ENCODE results near the gene CCT5. TPM values are rescaled to one million over a fixed set of nuclear protein-coding genes. Genes with fewer than 3 reads are reported as not detected.
"Not testable (repeated sequence)": the region's sequence is repeated elsewhere in the genome, so short reads cannot be mapped to it uniquely, and the experiment has no call there.

Gene CCT5
- total and polyA plus RNA-seq, 5 experiments from 2014 or later, result 103 to 216 (median 195) TPM

DNA sequence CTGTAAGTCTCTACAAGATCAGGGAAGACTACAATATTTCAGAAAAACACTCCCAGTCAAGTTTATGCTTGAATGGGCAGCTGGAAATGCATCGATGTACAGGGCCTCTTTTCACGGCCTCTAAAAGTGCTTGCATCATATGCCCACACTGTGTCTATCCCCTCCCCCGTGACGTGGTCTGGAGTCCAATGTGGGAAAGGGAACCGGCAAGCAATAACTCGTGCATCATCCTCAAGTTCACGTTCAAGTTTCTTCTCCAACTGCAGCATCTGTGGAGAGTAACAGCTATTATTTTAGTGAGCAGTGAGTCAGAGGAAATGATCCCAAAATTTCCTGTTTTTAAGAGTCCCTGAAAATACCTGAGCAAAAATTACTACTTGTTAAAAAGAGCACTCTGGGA, 22.7 kb upstream of the CCT5 start:
- H3K36me3 Mint-ChIP-seq, result peaks cover 29 to 54% (median 50%) of the 10 kb centered on the region in 3 donors
- peaks cover 0 to 23% (median 9%) of the 10 kb centered on the region in 9 donors for H3K9me3 Mint-ChIP-seq
- peaks cover 0 to 2% (median 0%) of the 10 kb centered on the region in 4 donors for H3K4me1 Mint-ChIP-seq
- no peak for ATAC-seq
- H3K27ac Mint-ChIP-seq, result no peak overlapping the region
- DNase-seq, result no peak
- no peaks in the 10 kb centered on the region for H3K27me3 Mint-ChIP-seq
- no peak overlapping the region for H3K4me3 Mint-ChIP-seq
- POLR2A ChIA-PET, result no interaction called here

DNA sequence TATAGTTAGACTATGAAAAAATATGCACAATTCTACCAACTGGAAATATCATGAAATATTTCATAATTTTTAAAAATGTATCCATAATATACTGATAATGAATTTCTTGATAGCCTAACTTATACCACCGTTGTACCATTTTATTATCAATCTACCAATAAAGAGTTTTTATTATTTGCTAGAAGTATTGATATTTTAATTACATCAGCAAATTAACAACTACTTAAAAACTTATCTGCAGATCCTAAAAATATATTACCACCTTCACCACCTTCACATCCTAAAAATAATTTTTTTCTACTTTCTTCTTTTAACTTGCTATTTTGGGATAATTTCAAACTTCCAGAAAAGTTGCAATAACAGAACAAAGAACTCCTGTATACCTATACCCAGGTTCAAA, 21.8 kb upstream of the CCT5 start:
- Mint-ChIP-seq H3K4me1 (no peaks in the 10 kb centered on the region), H3K27ac (peak overlapping the region in 1 of 10 donors; percentile 66), H3K4me3 (no peak overlapping the region), H3K36me3 (peaks cover 29 to 52% (median 50%) of the 10 kb centered on the region in 3 donors), H3K27me3 (no peaks in the 10 kb centered on the region), H3K9me3 (peaks cover 0 to 23% (median 9%) of the 10 kb centered on the region in 9 donors)
- DNase-seq (no peak), ATAC-seq (no peak)
- POLR2A ChIA-PET, result no interaction called here

DNA sequence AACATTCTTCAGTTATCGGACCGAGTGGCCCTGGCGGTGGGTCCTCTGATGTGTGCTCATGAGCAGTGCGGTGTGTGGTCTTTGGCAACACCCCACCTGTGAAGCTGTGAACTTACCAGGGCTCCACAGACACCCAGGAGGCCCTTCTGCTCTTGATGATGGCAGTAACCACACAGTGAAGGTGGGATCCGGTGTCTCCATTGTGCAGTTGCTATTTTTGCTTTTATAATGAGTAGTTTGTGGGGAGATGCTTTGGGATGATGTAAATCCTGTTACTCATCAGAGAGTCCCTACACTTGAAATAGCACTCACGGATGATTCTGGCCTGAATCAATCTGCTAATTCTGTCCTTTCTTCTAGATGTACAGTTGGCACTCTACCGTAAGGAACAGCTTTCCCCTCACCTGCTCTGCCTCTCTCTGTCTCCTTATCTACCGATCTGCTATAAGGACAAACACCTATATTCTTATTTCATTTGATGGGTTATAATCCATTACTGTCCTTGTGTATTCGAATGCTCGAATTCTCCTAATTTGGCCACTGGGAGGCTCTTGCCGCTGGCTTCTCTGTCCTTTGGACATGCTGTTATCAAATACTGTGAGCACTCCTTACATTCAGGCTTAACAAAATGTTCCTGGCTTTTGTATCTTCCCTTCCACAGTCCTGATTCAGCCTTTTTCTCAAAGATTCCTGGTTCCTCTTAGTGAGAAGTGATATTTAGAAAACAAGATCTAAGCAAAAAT, 20.6 kb upstream of the CCT5 start:
- Mint-ChIP-seq H3K4me1 (no peaks in the 10 kb centered on the region), H3K27ac (peak overlapping the region in 1 of 10 donors; percentile 6), H3K9me3 (peaks cover 0 to 19% (median 8%) of the 10 kb centered on the region in 9 donors), H3K36me3 (peaks cover 19 to 47% (median 43%) of the 10 kb centered on the region in 3 donors), H3K27me3 (no peaks in the 10 kb centered on the region), H3K4me3 (no peak overlapping the region)
- POLR2A ChIA-PET, result no interaction called here
- DNase-seq, result no peak
- no peak for ATAC-seq

DNA sequence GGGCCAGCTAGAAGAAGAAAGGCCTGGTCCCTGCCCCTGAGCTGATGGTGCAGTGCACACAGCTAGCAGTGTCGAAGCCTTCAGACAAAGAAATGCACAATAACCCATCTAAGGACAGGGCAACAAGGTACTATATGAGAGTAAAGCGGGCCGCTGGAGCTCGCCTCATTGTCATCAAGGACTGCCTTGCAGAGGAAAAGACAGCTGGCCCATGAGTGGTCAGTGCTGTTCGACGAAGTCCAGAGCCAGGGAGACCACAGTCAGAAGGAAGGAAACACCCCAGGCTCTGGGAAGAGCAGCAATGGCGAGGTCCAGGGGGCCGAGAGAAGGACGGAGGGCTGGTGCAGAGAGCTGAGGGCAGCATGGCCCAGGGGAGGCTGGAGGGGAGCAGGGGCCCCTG, 17.7 kb upstream of the CCT5 start:
- peaks cover 0 to 4% (median 0%) of the 10 kb centered on the region in 4 donors for H3K4me1 Mint-ChIP-seq
- H3K27ac Mint-ChIP-seq, result no peak overlapping the region
- DNase-seq (no peak), ATAC-seq (no peak)
- H3K9me3 Mint-ChIP-seq, result no peaks in the 10 kb centered on the region
- peaks cover 0 to 50% (median 40%) of the 10 kb centered on the region in 3 donors for H3K36me3 Mint-ChIP-seq
- POLR2A ChIA-PET, result interaction anchor here (0.6 kb wide), 1 partner anchor 18 kb away, joined by 3 read pairs; the partner anchor contains the start of gene CCT5
- no peak overlapping the region for H3K4me3 Mint-ChIP-seq
- H3K27me3 Mint-ChIP-seq, result no peaks in the 10 kb centered on the region

DNA sequence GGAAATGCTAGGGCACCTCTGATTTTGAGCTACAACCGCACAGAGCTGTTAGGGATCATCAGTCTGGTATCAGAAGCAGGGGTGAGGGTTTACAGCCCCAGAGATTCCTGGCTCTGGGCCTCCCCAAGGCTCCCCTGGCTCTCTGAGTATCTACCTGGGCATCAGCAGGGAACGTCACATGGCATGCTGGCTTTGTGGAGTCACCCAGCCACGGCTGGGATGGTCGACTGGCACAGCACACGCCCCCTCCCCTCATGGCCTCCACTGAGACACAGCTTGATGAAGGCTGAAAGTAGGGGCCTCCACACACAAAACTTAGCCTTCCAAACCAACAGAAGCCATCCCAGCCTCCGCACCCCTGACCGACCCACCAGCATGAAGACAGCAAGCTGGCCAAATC, 17.1 kb upstream of the CCT5 start:
- Mint-ChIP-seq H3K4me3 (no peak overlapping the region), H3K27ac (no peak overlapping the region), H3K4me1 (peaks cover 0 to 5% (median 0%) of the 10 kb centered on the region in 4 donors), H3K9me3 (no peaks in the 10 kb centered on the region), H3K27me3 (no peaks in the 10 kb centered on the region), H3K36me3 (peaks cover 0 to 54% (median 41%) of the 10 kb centered on the region in 3 donors)
- DNase-seq (no peak), ATAC-seq (no peak)
- POLR2A ChIA-PET, result interaction anchor here (0.6 kb wide), 1 partner anchor 17 kb away, joined by 3 read pairs; the partner anchor contains the start of gene CCT5

DNA sequence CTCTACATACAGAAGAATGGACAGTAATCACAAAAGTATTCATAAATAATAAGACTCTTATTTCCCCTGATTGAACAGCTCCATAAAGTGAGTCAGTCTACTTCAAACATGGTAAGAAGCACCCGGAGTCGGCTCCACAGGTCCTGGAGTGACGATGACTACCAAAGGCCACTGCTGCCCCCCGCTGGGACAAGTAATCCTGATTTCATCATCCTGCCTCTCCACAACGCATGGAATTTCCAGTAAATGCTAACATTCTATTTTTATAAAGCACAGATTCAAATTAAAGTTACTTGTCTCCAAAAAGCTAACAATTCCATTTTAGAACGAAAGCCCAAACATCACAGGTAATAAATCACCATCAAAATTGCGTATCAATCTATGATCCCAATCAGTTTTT, 16.6 kb upstream of the CCT5 start:
- POLR2A ChIA-PET, result no interaction called here
- ATAC-seq (no peak), DNase-seq (no peak)
- Mint-ChIP-seq H3K27ac (no peak overlapping the region), H3K4me3 (no peak overlapping the region), H3K4me1 (peaks cover 0 to 5% (median 0%) of the 10 kb centered on the region in 4 donors), H3K9me3 (no peaks in the 10 kb centered on the region), H3K27me3 (no peaks in the 10 kb centered on the region), H3K36me3 (peaks cover 0 to 57% (median 44%) of the 10 kb centered on the region in 3 donors)

DNA sequence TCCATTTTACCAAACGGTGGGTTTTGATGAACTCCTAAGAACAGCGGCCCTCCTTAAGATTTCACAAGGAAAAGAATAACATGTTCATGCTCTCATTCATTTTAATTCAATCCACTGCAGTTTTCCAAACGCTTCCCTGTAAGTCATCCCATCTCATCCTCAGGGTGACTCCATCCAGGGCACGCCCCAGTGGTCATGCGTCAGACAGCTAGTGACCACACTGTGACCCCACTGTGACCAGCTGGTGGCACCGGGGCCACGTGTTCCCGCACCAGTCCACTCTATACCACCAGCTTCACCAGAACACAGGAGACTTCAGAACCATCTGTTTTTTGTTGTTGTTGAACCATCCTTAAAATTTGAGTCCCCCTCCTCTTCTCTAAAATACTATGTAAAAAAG, 14.7 kb upstream of the CCT5 start:
- no peak for DNase-seq
- Mint-ChIP-seq H3K27me3 (no peaks in the 10 kb centered on the region), H3K9me3 (no peaks in the 10 kb centered on the region), H3K27ac (no peak overlapping the region), H3K4me1 (peaks cover 0 to 6% (median 0%) of the 10 kb centered on the region in 4 donors), H3K36me3 (peaks cover 0 to 49% (median 37%) of the 10 kb centered on the region in 3 donors), H3K4me3 (no peak overlapping the region)
- POLR2A ChIA-PET, result no interaction called here
- no peak for ATAC-seq

DNA sequence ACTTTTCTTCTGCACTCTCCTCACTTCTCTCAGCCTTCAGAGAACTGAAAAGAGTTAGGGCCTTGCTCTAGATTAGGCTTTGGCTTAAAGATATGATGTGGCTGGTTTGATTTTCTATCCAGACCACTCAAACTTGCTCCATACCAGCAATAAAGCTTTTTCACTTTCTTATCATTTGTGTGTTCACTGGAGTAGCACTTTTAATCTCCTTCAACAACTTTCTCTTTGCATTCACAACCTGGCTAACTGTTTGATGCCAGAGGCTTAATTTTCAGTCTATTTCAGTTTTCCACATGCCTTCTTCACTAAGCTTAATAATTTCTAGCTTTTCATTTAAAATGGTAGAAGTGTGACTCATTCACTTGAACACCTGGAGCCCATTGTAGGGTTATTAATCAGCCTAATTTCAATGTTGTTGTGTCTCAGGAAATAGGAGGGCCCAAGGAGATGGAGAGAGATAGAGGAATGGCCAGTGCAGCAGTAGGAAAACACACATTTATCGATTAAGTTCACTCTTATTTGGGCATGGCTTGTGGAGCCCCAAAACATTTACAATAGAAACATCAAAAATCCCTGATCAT, 6.3 kb upstream of the CCT5 start:
- ATAC-seq (no peak), DNase-seq (no peak)
- Mint-ChIP-seq H3K9me3 (no peaks in the 10 kb centered on the region), H3K4me1 (peaks cover 8 to 23% (median 14%) of the 10 kb centered on the region in 4 donors), H3K27ac (no peak overlapping the region), H3K4me3 (peak overlapping the region in 1 of 10 donors; percentile 14), H3K36me3 (peaks cover 0 to 4% (median 4%) of the 10 kb centered on the region in 3 donors), H3K27me3 (no peaks in the 10 kb centered on the region)
- POLR2A ChIA-PET, result no interaction called here

DNA sequence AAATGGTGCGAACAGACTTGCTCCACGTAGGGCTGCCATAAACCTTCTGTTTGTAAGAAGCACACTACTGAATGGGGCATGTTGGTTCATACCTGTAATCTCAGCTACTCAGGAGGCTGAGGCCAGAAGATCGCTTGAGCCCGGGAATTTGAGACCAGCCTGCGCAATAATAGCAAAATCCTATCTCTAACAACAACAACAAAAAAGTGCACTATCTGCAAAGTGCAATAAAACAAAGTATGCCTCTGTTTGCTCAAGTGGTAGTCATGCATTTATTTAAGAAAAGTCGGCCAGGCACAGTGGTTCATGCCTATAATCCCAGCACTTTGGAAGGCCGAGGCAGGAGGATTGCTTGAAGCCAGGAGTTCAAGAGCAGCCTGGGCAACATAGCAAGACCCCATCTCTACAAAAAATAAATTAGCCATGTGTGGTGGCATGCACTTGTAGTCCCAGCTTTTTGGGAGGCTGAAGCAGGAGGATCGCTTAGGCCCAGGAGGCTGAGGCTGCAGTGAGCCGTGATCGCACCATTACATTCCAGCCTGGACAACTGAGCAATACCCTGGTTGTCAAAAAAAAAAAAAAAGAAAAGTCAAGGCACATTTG, 5.6 kb upstream of the CCT5 start:
- H3K4me1 Mint-ChIP-seq, result peaks cover 9 to 26% (median 18%) of the 10 kb centered on the region in 4 donors
- H3K27me3 Mint-ChIP-seq, result no peaks in the 10 kb centered on the region
- H3K36me3 Mint-ChIP-seq, result no peaks in the 10 kb centered on the region
- POLR2A ChIA-PET, result no interaction called here
- no peak for ATAC-seq
- no peak for DNase-seq
- no peak overlapping the region for H3K4me3 Mint-ChIP-seq
- H3K27ac Mint-ChIP-seq, result no peak overlapping the region
- no peaks in the 10 kb centered on the region for H3K9me3 Mint-ChIP-seq

DNA sequence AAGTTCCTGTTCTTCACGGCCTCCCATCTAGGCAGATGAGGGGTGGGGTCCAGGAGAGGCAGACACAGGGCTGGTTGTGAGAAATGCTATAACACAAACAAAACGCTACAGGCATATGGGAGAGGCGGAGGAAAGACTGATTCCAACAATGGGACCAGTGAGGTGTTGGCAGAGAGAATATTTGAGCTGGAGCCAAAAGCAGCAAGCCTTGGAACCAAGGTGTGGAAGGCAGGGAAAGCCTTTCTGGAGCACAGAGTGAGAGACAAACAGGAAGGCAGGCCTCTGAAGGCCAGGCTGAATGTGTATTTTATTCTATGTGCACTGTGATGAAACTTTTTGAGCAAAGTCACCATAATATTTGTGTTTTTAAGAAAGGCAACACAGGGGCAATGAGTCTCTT, 3.3 kb upstream of the CCT5 start:
- Mint-ChIP-seq H3K4me3 (peak overlapping the region in 2 of 10 donors; percentile 34 to 72), H3K9me3 (peaks cover 0 to 2% (median 0%) of the 10 kb centered on the region in 9 donors), H3K27me3 (no peaks in the 10 kb centered on the region), H3K36me3 (no peaks in the 10 kb centered on the region), H3K4me1 (peaks cover 17 to 37% (median 31%) of the 10 kb centered on the region in 4 donors), H3K27ac (peak overlapping the region in 4 of 10 donors; percentile 5 to 57 (median 30))
- no peak for ATAC-seq
- no peak for DNase-seq
- POLR2A ChIA-PET, result interaction anchor here (1.2 kb wide), 1 partner anchor 106 kb away, joined by 5 read pairs; the partner anchor contains the start of gene MARCHF6

DNA sequence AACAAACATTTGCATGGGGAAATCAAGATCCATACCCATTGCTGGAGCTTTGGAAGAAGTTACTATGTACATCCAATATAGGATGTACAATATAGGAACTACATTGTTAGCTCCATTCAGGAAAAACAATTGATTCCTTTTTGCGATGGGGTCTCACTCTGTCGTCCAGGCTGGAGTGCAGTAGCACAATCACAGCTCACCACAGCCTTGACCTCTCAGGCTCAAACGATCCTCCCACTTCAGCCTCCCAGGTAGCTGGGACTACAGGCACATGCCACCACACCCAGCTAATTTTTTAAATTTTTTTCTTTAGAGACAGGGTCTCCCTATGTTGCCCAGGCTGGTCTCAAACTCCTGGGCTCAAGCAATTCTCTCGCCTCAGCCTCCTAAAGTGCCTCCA, 2.9 kb upstream of the CCT5 start:
- not testable (repeated sequence) for DNase-seq, H3K9me3 Mint-ChIP-seq, H3K27me3 Mint-ChIP-seq, ATAC-seq, H3K36me3 Mint-ChIP-seq
- H3K4me3 Mint-ChIP-seq, result peak overlapping the region in 1 of 10 donors; percentile 29
- peaks cover 18 to 41% (median 36%) of the 10 kb centered on the region in 4 donors for H3K4me1 Mint-ChIP-seq
- peak overlapping the region in 1 of 10 donors; percentile 43 for H3K27ac Mint-ChIP-seq
- POLR2A ChIA-PET, result interaction anchor here (1.2 kb wide), 1 partner anchor 106 kb away, joined by 5 read pairs; the partner anchor contains the start of gene MARCHF6

DNA sequence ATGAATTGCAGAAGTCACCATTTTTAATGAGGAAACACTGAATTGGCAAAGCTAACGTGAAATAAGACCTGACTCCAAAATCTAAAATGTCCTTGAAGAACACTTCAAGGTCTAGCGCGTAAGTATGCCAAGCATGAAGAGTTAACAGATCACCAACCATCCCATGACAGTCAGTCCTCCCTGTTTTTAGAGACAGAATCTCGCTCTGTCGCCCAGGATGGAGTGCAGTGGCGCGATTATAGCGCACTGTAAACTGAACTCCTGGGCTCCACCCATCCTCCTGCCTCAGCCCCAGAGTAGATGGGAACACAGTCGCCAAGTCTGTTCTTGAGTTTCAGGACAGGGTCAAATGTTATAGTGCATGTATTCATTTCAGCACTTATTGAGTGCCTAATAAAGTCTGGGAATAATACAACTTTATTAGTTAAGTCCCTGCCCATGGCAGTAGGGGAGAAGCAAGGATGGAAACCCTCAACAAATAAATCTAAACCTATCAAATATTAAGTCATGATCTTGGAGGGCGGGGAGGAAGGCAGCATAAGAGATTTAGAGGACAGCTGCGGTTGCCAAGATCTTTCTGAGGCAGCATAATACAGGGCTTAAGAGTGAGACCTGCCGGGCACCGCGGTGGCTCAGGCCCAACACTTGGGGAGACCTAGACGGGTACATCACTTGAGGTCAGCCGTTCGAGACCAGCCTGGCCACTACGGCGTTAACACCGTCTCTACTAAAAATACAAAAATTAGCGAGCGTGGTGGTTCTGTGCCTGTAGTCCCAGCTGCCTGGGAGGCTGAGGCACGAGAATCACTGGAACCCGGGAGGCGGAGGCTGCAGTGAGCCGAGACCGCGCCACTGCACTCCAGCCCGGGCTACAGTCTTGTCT, 1.5 kb upstream of the CCT5 start:
- H3K4me3 Mint-ChIP-seq, result peak overlapping the region; percentile 82 to 96 (median 92)
- H3K27me3 Mint-ChIP-seq, result no peaks in the 10 kb centered on the region
- H3K27ac Mint-ChIP-seq, result peak overlapping the region; percentile 97 to 100 (median 99)
- POLR2A ChIA-PET, result interaction anchor here (0.6 to 3.4 kb wide), 3 partner anchors 11 to 515 kb away, joined by 3 to 30 read pairs (median 6); partner anchors contain the start of gene MARCHF6
- DNase-seq (no peak), ATAC-seq (no peak)
- H3K4me1 Mint-ChIP-seq, result peaks cover 18 to 52% (median 46%) of the 10 kb centered on the region in 4 donors
- H3K36me3 Mint-ChIP-seq, result peaks cover 0 to 13% (median 0%) of the 10 kb centered on the region in 3 donors
- H3K9me3 Mint-ChIP-seq, result peaks cover 0 to 2% (median 0%) of the 10 kb centered on the region in 9 donors

Data from naive thymus-derived CD8-positive, alpha-beta T cell (primary cell).